ENCODE measurements around the gene SPEN. TPM values are rescaled to one million over a fixed set of nuclear protein-coding genes. Genes with fewer than 3 reads are reported as not detected.

SPEN gene
- total and polyA plus RNA-seq, 2 experiments from 2014 or later: 14.9 to 43.6 TPM

DNA sequence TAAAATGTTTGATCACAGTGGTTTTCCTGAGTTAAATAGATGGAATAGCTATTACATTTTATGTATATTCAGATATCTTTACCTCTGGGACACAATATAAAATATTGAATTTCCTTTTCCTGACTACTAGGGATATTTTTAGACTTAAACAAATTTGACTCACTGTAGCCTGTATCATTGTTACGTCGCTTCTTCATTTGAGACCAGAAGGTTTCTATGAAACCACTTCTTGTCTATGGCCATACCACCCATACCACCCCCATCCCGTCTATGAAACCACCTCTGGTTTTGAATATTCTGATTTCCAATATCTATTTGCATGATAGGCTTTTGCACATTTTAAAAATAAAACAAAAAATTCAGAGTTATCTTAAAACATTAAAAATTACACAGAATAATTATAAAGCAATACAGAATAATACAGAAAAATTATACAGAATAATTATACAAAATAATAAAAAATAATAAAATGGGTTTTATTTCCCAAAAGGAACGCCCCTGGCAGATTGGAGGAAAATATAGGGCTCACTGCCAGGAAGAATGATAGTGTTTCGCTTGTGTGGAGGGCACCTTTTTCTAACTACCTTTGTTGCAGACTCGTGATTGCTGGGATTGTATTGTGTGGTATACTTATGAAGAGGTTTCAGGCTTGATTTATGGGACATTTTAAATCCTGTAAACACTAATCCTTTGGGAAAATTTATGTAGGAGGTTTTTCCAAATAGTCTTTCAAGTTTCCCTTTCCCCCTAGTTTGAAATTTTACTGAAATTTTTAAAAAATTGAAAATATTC is 4.7 kb downstream of the SPEN start:
- Mint-ChIP-seq H3K4me3 (no peak overlapping the region), H3K27me3 (ENCODE audit: insufficient read depth, low read depth, poor library complexity) (peaks cover 6% of the 10 kb centered on the region), H3K36me3 (ENCODE audit: low read depth) (no peaks in the 10 kb centered on the region), H3K4me1 (peaks cover 21% of the 10 kb centered on the region), H3K27ac (no peak overlapping the region), H3K9me3 (no peaks in the 10 kb centered on the region; the same call in 2 of the 3 replicates)
- Histone ChIP-seq H3K4me3 (no peak overlapping the region), H2AFZ (no peak overlapping the region), H3K27ac (ENCODE audit: low read depth) (no peak overlapping the region), H3K9me2 (ENCODE audit: insufficient read depth) (no peaks in the 10 kb centered on the region), H3K79me2 (replicated peaks; ENCODE audit: insufficient read depth) (peaks cover 87% of the 10 kb centered on the region), H3K4me2 (no peak overlapping the region), H3K4me1 (ENCODE audit: insufficient read depth) (peaks cover 20% of the 10 kb centered on the region), H3F3A (replicated peaks; ENCODE audit: low read depth) (0 out of 2 replicates have a peak, but pooled peaks cover 6% of the 10 kb centered on the region), H4K20me1 (replicated peaks; ENCODE audit: insufficient read depth) (no peaks in the 10 kb centered on the region; the same call in 1 of the 2 replicates), H3K36me3 (ENCODE audit: insufficient read depth) (no peaks in the 10 kb centered on the region), H3K27me3 (ENCODE audit: insufficient read depth) (peaks cover 6% of the 10 kb centered on the region)
- TF ChIP-seq CREB1 (CRISPR knock-in tag; IDR thresholded peaks at IDR 0.05; ENCODE audit: low read depth) (no peak), EZH2phosphoT487 (IDR thresholded peaks at IDR 0.05; ENCODE audit: unreplicated experiment) (no peak), EZH2 (IDR thresholded peaks at IDR 0.05; ENCODE audit: low read depth, unreplicated experiment) (no peak)
- TF ChIP-seq, protein P1, sequence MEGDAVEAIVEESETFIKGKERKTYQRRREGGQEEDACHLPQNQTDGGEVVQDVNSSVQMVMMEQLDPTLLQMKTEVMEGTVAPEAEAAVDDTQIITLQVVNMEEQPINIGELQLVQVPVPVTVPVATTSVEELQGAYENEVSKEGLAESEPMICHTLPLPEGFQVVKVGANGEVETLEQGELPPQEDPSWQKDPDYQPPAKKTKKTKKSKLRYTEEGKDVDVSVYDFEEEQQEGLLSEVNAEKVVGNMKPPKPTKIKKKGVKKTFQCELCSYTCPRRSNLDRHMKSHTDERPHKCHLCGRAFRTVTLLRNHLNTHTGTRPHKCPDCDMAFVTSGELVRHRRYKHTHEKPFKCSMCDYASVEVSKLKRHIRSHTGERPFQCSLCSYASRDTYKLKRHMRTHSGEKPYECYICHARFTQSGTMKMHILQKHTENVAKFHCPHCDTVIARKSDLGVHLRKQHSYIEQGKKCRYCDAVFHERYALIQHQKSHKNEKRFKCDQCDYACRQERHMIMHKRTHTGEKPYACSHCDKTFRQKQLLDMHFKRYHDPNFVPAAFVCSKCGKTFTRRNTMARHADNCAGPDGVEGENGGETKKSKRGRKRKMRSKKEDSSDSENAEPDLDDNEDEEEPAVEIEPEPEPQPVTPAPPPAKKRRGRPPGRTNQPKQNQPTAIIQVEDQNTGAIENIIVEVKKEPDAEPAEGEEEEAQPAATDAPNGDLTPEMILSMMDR (conservative IDR thresholded peaks at IDR 0.05; ENCODE audit: low read depth in 2 of 2): no peak
- TF ChIP-seq, protein P2, sequence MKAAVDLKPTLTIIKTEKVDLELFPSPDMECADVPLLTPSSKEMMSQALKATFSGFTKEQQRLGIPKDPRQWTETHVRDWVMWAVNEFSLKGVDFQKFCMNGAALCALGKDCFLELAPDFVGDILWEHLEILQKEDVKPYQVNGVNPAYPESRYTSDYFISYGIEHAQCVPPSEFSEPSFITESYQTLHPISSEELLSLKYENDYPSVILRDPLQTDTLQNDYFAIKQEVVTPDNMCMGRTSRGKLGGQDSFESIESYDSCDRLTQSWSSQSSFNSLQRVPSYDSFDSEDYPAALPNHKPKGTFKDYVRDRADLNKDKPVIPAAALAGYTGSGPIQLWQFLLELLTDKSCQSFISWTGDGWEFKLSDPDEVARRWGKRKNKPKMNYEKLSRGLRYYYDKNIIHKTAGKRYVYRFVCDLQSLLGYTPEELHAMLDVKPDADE (IDR thresholded peaks at IDR 0.05): no peak
- no peak for DNase-seq (ENCODE audit: low spot score)
- no peak for ATAC-seq

DNA sequence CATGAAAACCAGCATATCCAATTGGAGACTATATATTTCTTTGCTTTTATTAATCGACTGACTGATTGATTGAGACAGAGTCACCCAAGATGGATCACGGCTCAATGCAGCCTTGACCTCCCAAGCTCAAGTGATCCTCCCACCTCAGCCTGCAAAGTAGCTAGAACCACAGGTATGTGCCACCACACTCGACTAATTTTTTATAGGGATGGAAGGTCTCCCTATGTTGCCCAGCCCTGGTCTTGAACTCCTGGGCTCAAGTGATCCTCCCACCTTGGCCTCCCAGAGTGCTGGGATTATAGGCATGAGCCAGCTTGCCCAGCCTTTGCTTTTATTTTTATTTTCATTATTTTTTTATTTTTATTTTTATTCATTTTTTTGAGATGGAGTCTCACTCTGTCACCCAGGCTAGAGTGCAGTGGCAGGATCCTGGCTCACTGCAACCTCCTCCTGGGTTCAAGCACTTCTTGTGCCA is 5.4 kb downstream of the SPEN start:
- Histone ChIP-seq H3K4me2 (no peak overlapping the region), H3K27me3 (ENCODE audit: insufficient read depth) (peaks cover 6% of the 10 kb centered on the region), H3K27ac (ENCODE audit: low read depth) (no peak overlapping the region), H3K4me3 (no peak overlapping the region), H3K4me1 (ENCODE audit: insufficient read depth) (peaks cover 20% of the 10 kb centered on the region), H3K9me2 (ENCODE audit: insufficient read depth) (no peaks in the 10 kb centered on the region), H3K36me3 (ENCODE audit: insufficient read depth) (no peaks in the 10 kb centered on the region), H3K79me2 (replicated peaks; ENCODE audit: insufficient read depth) (peaks cover 94% of the 10 kb centered on the region), H4K20me1 (replicated peaks; ENCODE audit: insufficient read depth) (no peaks in the 10 kb centered on the region; the same call in 1 of the 2 replicates), H3F3A (replicated peaks; ENCODE audit: low read depth) (0 out of 2 replicates have a peak, but pooled peaks cover 6% of the 10 kb centered on the region), H2AFZ (no peak overlapping the region)
- no peaks in the 10 kb centered on the region; the same call in 2 of the 3 replicates for H3K9me3 Mint-ChIP-seq
- peaks cover 6% of the 10 kb centered on the region for H3K27me3 Mint-ChIP-seq (ENCODE audit: insufficient read depth, low read depth, poor library complexity)
- H3K36me3 Mint-ChIP-seq (ENCODE audit: low read depth): no peaks in the 10 kb centered on the region
- no peak for TF ChIP-seq EZH2phosphoT487 (IDR thresholded peaks at IDR 0.05; ENCODE audit: unreplicated experiment)
- TF ChIP-seq EZH2 (IDR thresholded peaks at IDR 0.05; ENCODE audit: low read depth, unreplicated experiment): no peak
- TF ChIP-seq, protein P2 (IDR thresholded peaks at IDR 0.05): no peak
- no peak for TF ChIP-seq ZNF114 (CRISPR knock-in tag; IDR thresholded peaks at IDR 0.05)
- TF ChIP-seq, protein P3, sequence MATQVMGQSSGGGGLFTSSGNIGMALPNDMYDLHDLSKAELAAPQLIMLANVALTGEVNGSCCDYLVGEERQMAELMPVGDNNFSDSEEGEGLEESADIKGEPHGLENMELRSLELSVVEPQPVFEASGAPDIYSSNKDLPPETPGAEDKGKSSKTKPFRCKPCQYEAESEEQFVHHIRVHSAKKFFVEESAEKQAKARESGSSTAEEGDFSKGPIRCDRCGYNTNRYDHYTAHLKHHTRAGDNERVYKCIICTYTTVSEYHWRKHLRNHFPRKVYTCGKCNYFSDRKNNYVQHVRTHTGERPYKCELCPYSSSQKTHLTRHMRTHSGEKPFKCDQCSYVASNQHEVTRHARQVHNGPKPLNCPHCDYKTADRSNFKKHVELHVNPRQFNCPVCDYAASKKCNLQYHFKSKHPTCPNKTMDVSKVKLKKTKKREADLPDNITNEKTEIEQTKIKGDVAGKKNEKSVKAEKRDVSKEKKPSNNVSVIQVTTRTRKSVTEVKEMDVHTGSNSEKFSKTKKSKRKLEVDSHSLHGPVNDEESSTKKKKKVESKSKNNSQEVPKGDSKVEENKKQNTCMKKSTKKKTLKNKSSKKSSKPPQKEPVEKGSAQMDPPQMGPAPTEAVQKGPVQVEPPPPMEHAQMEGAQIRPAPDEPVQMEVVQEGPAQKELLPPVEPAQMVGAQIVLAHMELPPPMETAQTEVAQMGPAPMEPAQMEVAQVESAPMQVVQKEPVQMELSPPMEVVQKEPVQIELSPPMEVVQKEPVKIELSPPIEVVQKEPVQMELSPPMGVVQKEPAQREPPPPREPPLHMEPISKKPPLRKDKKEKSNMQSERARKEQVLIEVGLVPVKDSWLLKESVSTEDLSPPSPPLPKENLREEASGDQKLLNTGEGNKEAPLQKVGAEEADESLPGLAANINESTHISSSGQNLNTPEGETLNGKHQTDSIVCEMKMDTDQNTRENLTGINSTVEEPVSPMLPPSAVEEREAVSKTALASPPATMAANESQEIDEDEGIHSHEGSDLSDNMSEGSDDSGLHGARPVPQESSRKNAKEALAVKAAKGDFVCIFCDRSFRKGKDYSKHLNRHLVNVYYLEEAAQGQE (IDR thresholded peaks at IDR 0.05; ENCODE audit: unreplicated experiment): no peak
- DNase-seq (ENCODE audit: low spot score) (no peak), ATAC-seq (no peak)
- H3K27ac Mint-ChIP-seq: no peak overlapping the region
- H3K4me3 Mint-ChIP-seq: no peak overlapping the region
- H3K4me1 Mint-ChIP-seq: peaks cover 21% of the 10 kb centered on the region

Data from GM23338 (cell line).